SK-N-SH (cell line): Measurements from ENCODE around the gene COX10.

ENCODE experiments used
- ELF1 ChIP-seq: IDR thresholded peaks from 2 replicates; pipeline ENCODE4 v1.4.0; 2012
- EP300 ChIP-seq, 2 experiments: IDR thresholded peaks; 2 replicates each; pipeline versions ENCODE4 v1.4.0 to v1.6.1; 2012; ENCODE audit warnings: borderline replicate concordance in 1 of 2, low read depth in 1 of 2, low read length in 1 of 2
- EZH2phosphoT487 ChIP-seq: fragments of 200-600 bp; sonication (generic); IDR thresholded peaks from 2 replicates; pipeline ENCODE4 v1.6.1; 2017; ENCODE audit warnings: low read depth, mixed run types, mild to moderate bottlenecking, antibody characterized with exemption, moderate library complexity, borderline replicate concordance
- FOXJ3 ChIP-seq: sonication (generic); formaldehyde crosslinking; IDR thresholded peaks from 2 replicates; pipeline ENCODE4 v1.5.1; 2020; ENCODE audit warnings: mild to moderate bottlenecking, missing genetic modification reagents
- MXI1 ChIP-seq: IDR thresholded peaks from 2 replicates; pipeline ENCODE4 v1.6.1; 2012; ENCODE audit warnings: mild to moderate bottlenecking, low read depth, low read length, improper control_type of control experiment
- NRF1 ChIP-seq: IDR thresholded peaks from 2 replicates; pipeline ENCODE4 v1.6.1; 2012; ENCODE audit warnings: low read depth, mild to moderate bottlenecking, low read length
- POLR2AphosphoS5 ChIP-seq: IDR thresholded peaks from 2 replicates; pipeline ENCODE4 v1.6.1; 2012; ENCODE audit warnings: low read depth, low read length
- RAD21 ChIP-seq: IDR thresholded peaks from 2 replicates; pipeline ENCODE4 v1.6.1; 2012; ENCODE audit warnings: mild to moderate bottlenecking, low read length
- TAF1 ChIP-seq: IDR thresholded peaks from 2 replicates; pipeline ENCODE4 v1.6.1; 2012; ENCODE audit warnings: low read depth, mild to moderate bottlenecking, low read length, moderate library complexity, borderline replicate concordance
- TCF12 ChIP-seq: IDR thresholded peaks from 2 replicates; pipeline ENCODE4 v1.4.0; 2012
- TF ChIP-seq, protein P1 (sequence below): IDR thresholded peaks from 2 replicates; pipeline ENCODE4 v1.6.1; 2012; ENCODE audit warnings: mild to moderate bottlenecking, low read depth, low read length, moderate library complexity
- TF ChIP-seq, protein P2 (sequence below): fragments of 150-350 bp; IDR thresholded peaks from 2 replicates; pipeline ENCODE4 v1.6.1; 2016; ENCODE audit warnings: mild to moderate bottlenecking, low read depth, low read length
- TF ChIP-seq, protein P3 (sequence below): fragments of 200-600 bp; sonication (generic); IDR thresholded peaks from 2 replicates; pipeline ENCODE4 v1.6.1; 2017; ENCODE audit warnings: antibody characterized with exemption, mild to moderate bottlenecking, moderate library complexity

DNA sequence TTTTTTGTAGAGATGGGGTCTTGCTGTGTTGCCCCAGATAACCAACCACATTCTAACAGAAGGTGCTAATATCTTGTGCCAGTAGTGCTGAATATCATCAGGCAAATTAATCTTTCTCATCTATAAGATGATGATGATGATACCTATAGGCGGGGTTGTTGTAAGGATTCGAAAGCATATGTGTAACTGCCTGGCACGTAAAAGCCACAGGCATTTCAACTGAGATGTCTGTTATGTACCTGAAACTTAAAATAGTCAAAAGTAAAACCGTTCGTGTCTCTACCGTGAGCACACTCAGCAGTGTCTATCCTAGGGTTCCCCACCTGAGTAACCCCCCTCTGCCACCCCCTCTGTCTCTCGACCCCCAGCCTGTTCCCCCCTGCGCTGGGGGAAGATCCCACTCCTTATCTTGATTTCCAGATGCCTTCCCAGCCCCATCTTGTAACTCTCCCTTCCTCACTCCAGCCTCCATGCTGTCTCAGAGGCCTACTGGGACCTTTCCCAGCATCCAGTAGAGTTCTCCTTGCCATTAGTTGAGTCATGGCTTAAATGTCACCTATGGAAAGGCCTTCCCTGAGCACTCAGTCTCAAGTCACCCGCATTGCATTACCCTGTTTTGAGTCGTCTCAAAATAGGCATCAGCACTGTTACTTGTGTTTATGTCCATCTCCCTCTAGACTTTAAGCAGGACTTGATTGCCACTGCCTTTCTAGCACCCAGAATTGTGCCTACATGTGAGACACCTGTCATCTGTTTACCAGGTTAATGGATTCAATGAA, 133.3 kb downstream of the COX10 start:
- TF ChIP-seq NRF1 = no peak
- TF ChIP-seq, protein P1, sequence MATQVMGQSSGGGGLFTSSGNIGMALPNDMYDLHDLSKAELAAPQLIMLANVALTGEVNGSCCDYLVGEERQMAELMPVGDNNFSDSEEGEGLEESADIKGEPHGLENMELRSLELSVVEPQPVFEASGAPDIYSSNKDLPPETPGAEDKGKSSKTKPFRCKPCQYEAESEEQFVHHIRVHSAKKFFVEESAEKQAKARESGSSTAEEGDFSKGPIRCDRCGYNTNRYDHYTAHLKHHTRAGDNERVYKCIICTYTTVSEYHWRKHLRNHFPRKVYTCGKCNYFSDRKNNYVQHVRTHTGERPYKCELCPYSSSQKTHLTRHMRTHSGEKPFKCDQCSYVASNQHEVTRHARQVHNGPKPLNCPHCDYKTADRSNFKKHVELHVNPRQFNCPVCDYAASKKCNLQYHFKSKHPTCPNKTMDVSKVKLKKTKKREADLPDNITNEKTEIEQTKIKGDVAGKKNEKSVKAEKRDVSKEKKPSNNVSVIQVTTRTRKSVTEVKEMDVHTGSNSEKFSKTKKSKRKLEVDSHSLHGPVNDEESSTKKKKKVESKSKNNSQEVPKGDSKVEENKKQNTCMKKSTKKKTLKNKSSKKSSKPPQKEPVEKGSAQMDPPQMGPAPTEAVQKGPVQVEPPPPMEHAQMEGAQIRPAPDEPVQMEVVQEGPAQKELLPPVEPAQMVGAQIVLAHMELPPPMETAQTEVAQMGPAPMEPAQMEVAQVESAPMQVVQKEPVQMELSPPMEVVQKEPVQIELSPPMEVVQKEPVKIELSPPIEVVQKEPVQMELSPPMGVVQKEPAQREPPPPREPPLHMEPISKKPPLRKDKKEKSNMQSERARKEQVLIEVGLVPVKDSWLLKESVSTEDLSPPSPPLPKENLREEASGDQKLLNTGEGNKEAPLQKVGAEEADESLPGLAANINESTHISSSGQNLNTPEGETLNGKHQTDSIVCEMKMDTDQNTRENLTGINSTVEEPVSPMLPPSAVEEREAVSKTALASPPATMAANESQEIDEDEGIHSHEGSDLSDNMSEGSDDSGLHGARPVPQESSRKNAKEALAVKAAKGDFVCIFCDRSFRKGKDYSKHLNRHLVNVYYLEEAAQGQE = no peak
- TF ChIP-seq, protein P2, sequence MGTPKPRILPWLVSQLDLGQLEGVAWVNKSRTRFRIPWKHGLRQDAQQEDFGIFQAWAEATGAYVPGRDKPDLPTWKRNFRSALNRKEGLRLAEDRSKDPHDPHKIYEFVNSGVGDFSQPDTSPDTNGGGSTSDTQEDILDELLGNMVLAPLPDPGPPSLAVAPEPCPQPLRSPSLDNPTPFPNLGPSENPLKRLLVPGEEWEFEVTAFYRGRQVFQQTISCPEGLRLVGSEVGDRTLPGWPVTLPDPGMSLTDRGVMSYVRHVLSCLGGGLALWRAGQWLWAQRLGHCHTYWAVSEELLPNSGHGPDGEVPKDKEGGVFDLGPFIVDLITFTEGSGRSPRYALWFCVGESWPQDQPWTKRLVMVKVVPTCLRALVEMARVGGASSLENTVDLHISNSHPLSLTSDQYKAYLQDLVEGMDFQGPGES = no peak
- no peak for TF ChIP-seq EP300 (IDR thresholded peaks at IDR 0.05; ENCODE audit: borderline replicate concordance in 1 of 2, low read depth in 1 of 2, low read length in 1 of 2)
- TF ChIP-seq POLR2AphosphoS5 = no peak
- TF ChIP-seq, protein P3, sequence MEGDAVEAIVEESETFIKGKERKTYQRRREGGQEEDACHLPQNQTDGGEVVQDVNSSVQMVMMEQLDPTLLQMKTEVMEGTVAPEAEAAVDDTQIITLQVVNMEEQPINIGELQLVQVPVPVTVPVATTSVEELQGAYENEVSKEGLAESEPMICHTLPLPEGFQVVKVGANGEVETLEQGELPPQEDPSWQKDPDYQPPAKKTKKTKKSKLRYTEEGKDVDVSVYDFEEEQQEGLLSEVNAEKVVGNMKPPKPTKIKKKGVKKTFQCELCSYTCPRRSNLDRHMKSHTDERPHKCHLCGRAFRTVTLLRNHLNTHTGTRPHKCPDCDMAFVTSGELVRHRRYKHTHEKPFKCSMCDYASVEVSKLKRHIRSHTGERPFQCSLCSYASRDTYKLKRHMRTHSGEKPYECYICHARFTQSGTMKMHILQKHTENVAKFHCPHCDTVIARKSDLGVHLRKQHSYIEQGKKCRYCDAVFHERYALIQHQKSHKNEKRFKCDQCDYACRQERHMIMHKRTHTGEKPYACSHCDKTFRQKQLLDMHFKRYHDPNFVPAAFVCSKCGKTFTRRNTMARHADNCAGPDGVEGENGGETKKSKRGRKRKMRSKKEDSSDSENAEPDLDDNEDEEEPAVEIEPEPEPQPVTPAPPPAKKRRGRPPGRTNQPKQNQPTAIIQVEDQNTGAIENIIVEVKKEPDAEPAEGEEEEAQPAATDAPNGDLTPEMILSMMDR = no peak
- no peak for TF ChIP-seq RAD21
- no peak for TF ChIP-seq FOXJ3 (CRISPR knock-in tag)
- TF ChIP-seq ELF1 = no peak
- no peak for TF ChIP-seq TAF1
- TF ChIP-seq MXI1 = no peak
- TF ChIP-seq EZH2phosphoT487 = no peak
- TF ChIP-seq TCF12 = no peak
